IPS-20b (cell line): Measurements from ENCODE around the gene CRTC1.

Experiments
- H3K27ac ChIP-seq: one replicate; pipeline ENCODE4 v1.5.1; 2013; ENCODE audit warnings: low read length
- H3K27me3 ChIP-seq: 2 replicates; pipeline ENCODE4 v1.6.1; 2013; ENCODE audit warnings: mild to moderate bottlenecking, low read length, inconsistent platforms; ENCODE audit not compliant: insufficient read depth
- H3K36me3 ChIP-seq: 2 replicates; pipeline ENCODE4 v1.6.1; 2013; ENCODE audit warnings: low read depth, mild to moderate bottlenecking, inconsistent platforms, low read length, moderate library complexity; ENCODE audit not compliant: insufficient read depth
- H3K4me1 ChIP-seq: 2 replicates; pipeline ENCODE4 v1.6.1; 2013; ENCODE audit warnings: mild to moderate bottlenecking, control low read depth, inconsistent platforms, low read length, moderate library complexity; ENCODE audit not compliant: insufficient read depth
- H3K4me3 ChIP-seq: 2 replicates; pipeline ENCODE4 v1.5.1; 2013; ENCODE audit warnings: mild to moderate bottlenecking, low read length, inconsistent platforms
- H3K9ac ChIP-seq: 2 replicates; pipeline ENCODE4 v1.6.1; 2013; ENCODE audit warnings: low read depth, mild to moderate bottlenecking, inconsistent platforms, low read length, moderate library complexity
- H3K9me3 ChIP-seq: 2 replicates; pipeline ENCODE4 v1.6.1; 2013; ENCODE audit warnings: mild to moderate bottlenecking, low read depth, low read length, inconsistent platforms; ENCODE audit not compliant: insufficient read depth

Gene CRTC1

GRCh38 chr19:18771328-18772242, 88.1 kb downstream of the CRTC1 start:
- H3K9me3 ChIP-seq = no peaks in the 10 kb centered on the region
- H3K36me3 ChIP-seq = no peaks in the 10 kb centered on the region
- no peak overlapping the region for H3K27ac ChIP-seq
- no peak overlapping the region for H3K9ac ChIP-seq
- no peak overlapping the region for H3K4me3 ChIP-seq
- H3K27me3 ChIP-seq = peaks cover 98% of the 10 kb centered on the region
- H3K4me1 ChIP-seq = no peaks in the 10 kb centered on the region

GRCh38 chr19:18772620-18773587, 89.4 kb downstream of the CRTC1 start:
- H3K27ac ChIP-seq = no peak overlapping the region
- H3K27me3 ChIP-seq = peaks cover 98% of the 10 kb centered on the region
- no peak overlapping the region for H3K4me3 ChIP-seq

GRCh38 chr19:18773682-18774081, 90.2 kb downstream of the CRTC1 start:
- H3K4me1 ChIP-seq = no peaks in the 10 kb centered on the region
- H3K27me3 ChIP-seq = peaks cover 100% of the 10 kb centered on the region
- no peak overlapping the region for H3K9ac ChIP-seq
- no peaks in the 10 kb centered on the region for H3K9me3 ChIP-seq
- no peak overlapping the region for H3K27ac ChIP-seq
- H3K4me3 ChIP-seq = no peak overlapping the region
- no peaks in the 10 kb centered on the region for H3K36me3 ChIP-seq

More at GRCh38 chr19:18772620-18773587, 89.4 kb downstream of the CRTC1 start:
- no peaks in the 10 kb centered on the region for H3K4me1 ChIP-seq
- no peak overlapping the region for H3K9ac ChIP-seq
- no peaks in the 10 kb centered on the region for H3K9me3 ChIP-seq
- H3K36me3 ChIP-seq = no peaks in the 10 kb centered on the region

GRCh38 chr19:18774107-18774506, 90.6 kb downstream of the CRTC1 start:
- Histone ChIP-seq H3K4me3 (no peak overlapping the region), H3K36me3 (no peaks in the 10 kb centered on the region), H3K9me3 (no peaks in the 10 kb centered on the region), H3K4me1 (no peaks in the 10 kb centered on the region), H3K27ac (no peak overlapping the region), H3K9ac (no peak overlapping the region), H3K27me3 (peaks cover 100% of the 10 kb centered on the region)

DNA sequence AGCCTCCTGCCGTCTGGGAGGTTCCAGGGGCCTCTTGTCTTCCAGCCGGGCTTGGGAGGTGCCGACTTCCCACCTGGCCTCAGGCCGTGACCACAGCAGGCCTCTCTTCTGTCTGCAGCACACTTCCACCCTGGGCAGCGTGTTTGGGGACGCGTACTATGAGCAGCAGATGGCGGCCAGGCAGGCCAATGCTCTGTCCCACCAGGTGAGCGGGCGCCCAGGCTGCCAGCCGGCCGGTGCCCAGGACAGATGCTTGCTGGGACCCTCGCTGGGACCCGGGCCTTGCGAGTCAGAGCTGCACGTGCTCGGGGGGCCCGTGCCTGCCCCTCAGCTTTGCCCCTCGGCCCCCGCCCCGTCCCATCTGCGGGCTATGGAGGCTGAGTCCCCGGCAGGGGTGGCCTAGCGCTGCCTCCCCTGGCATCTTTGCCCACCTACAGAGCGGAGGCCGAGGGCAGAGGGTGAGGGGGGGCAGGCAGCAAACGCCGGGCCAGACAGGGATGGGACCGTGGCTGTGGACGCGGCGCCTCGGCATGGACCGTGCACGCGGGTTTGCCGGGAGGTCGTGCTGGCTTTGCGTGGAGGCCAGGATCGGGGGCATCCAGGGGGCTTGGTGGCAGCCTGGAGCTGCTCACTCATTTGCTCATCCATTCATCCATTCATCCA, 91.4 kb downstream of the CRTC1 start:
- Histone ChIP-seq H3K4me1 (no peaks in the 10 kb centered on the region), H3K27ac (no peak overlapping the region), H3K9ac (no peak overlapping the region), H3K9me3 (no peaks in the 10 kb centered on the region), H3K36me3 (no peaks in the 10 kb centered on the region), H3K4me3 (no peak overlapping the region), H3K27me3 (peaks cover 100% of the 10 kb centered on the region)

DNA sequence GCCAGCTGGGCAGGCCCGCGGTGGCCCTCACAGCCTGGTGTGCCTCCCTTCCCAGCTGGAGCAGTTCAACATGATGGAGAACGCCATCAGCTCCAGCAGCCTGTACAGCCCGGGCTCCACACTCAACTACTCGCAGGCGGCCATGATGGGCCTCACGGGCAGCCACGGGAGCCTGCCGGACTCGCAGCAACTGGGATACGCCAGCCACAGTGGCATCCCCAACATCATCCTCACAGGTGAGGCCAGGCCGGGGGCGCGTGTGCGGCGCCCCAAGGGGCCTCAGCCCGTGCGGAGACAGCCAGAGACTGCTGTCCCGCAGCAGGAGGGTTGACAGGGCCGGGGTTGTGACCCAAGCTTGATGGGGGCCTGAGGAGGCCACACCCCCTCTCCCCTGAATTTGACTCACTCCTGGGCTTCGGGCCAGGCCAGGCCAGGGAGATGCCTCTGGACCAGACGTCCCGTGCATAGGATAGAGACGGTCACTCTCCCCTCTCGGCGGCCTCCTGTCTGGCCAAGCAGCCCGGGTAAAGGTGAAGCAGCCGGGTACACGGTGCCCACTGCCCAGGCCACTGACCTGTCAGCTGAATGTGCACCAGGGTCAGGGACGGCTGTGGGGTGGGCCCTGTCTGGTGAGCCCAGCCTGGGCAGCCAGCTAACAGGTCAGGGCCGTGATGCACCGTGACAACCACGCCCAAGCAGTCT, 92.3 kb downstream of the CRTC1 start:
- Histone ChIP-seq H3K36me3 (no peaks in the 10 kb centered on the region), H3K27me3 (peaks cover 100% of the 10 kb centered on the region), H3K4me1 (no peaks in the 10 kb centered on the region), H3K9ac (no peak overlapping the region), H3K4me3 (no peak overlapping the region), H3K9me3 (no peaks in the 10 kb centered on the region), H3K27ac (no peak overlapping the region)

- Histone ChIP-seq H3K9ac (no peak overlapping the region), H3K27me3 (peaks cover 100% of the 10 kb centered on the region), H3K4me3 (no peak overlapping the region), H3K4me1 (no peaks in the 10 kb centered on the region), H3K27ac (no peak overlapping the region), H3K9me3 (no peaks in the 10 kb centered on the region), H3K36me3 (no peaks in the 10 kb centered on the region)
Measured at GRCh38 chr19:18776288-18776594, 92.8 kb downstream of the CRTC1 start.

GRCh38 chr19:18776736-18777135, 93.3 kb downstream of the CRTC1 start:
- Histone ChIP-seq H3K27me3 (peaks cover 100% of the 10 kb centered on the region), H3K9ac (no peak overlapping the region), H3K36me3 (no peaks in the 10 kb centered on the region)

DNA sequence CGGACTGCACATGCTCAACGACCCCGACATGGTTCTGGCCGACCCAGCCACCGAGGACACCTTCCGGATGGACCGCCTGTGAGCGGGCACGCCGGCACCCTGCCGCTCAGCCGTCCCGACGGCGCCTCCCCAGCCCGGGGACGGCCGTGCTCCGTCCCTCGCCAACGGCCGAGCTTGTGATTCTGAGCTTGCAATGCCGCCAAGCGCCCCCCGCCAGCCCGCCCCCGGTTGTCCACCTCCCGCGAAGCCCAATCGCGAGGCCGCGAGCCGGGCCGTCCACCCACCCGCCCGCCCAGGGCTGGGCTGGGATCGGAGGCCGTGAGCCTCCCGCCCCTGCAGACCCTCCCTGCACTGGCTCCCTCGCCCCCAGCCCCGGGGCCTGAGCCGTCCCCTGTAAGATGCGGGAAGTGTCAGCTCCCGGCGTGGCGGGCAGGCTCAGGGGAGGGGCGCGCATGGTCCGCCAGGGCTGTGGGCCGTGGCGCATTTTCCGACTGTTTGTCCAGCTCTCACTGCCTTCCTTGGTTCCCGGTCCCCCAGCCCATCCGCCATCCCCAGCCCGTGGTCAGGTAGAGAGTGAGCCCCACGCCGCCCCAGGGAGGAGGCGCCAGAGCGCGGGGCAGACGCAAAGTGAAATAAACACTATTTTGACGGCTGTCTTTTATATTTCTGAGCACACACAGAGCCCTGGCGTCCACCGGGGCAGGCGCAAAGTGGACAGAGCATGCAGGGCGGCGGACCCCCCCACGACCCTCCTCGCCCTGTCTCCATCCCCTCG, 94.0 kb downstream of the CRTC1 start:
- peaks cover 100% of the 10 kb centered on the region for H3K27me3 ChIP-seq
- H3K4me1 ChIP-seq = no peaks in the 10 kb centered on the region
- no peak overlapping the region for H3K4me3 ChIP-seq
- no peaks in the 10 kb centered on the region for H3K9me3 ChIP-seq
- no peak overlapping the region for H3K27ac ChIP-seq
- no peaks in the 10 kb centered on the region for H3K36me3 ChIP-seq
- H3K9ac ChIP-seq = no peak overlapping the region

More at GRCh38 chr19:18776736-18777135, 93.3 kb downstream of the CRTC1 start:
- H3K27ac ChIP-seq = no peak overlapping the region
- H3K4me3 ChIP-seq = no peak overlapping the region
- no peaks in the 10 kb centered on the region for H3K9me3 ChIP-seq
- no peaks in the 10 kb centered on the region for H3K4me1 ChIP-seq

DNA sequence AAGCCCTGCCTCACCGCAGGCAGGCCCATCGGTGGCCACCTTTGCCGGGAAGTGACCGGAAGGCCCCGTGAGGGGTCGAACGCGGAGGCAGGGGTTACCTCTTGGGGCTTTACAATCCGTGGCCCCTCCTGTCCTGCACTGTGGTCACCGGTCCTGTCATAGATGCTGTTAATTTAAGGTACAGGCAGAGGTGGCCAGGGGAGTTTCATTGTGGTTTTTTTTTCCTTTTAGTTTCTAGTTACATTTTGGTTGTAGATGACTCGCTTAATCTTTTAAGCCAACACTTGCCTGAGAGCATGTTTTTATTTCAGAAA, 94.6 kb downstream of the CRTC1 start:
- peaks cover 100% of the 10 kb centered on the region for H3K27me3 ChIP-seq
- no peaks in the 10 kb centered on the region for H3K9me3 ChIP-seq
- no peaks in the 10 kb centered on the region for H3K4me1 ChIP-seq
- H3K4me3 ChIP-seq = no peak overlapping the region
- no peak overlapping the region for H3K27ac ChIP-seq
- H3K9ac ChIP-seq = no peak overlapping the region
- H3K36me3 ChIP-seq = no peaks in the 10 kb centered on the region
